HCT116 (cell line): ENCODE results near the gene COL5A1. TPM values are rescaled to one million over a fixed set of nuclear protein-coding genes. Genes with fewer than 3 reads are reported as not detected.

Experiments used
- ATAC-seq: fragments of 200-7000 bp; cut with Tn5 transposase; 2 replicates; pipeline ENCODE4 v1.9.1; 2020; ENCODE audit warnings: mild to moderate bottlenecking, moderate library complexity
- BruUV-seq: library from RNA; stranded (reverse); fragments of 400-500 nt; replicated peaks from 2 replicates; lab custom pipeline; 2021; lab: Mats Ljungman, UMichigan
- CTCF ChIA-PET: fragments of 300-600 bp; sonication (Branson Sonifier 250); formaldehyde crosslinking; loops from one replicate; lab custom pipeline; 2021; ENCODE audit warnings: antibody characterized with exemption; lab: Charles Lee
- POLR2A ChIA-PET: fragments of 300-600, 350-600 bp; sonication (Branson Sonifier 250); formaldehyde crosslinking; loops from one replicate; lab custom pipeline; 2021; ENCODE audit warnings: antibody characterized with exemption; lab: Charles Lee
- RAD21 ChIA-PET, 2 experiments: fragments of 300-600 bp; sonication (Branson Sonifier 250); formaldehyde crosslinking; loops; one replicate each; lab custom pipeline; 2023; ENCODE audit warnings: low total read pairs in 2 of 2; ENCODE audit not compliant: uncharacterized antibody in 2 of 2, unreplicated experiment in 2 of 2, low non-redundant PET in 1 of 2; lab: Charles Lee
- DNase-seq: peaks from one replicate; pipeline ENCODE4 v3.0.0-alpha.2; 2010; ENCODE audit warnings: low read depth, low spot score
- H2AFZ ChIP-seq: fragments of 200-600 bp; shearing (Covaris generic), sonication (generic); 2 replicates; pipeline ENCODE4 v1.6.1; 2017; ENCODE audit warnings: low read depth, mixed run types, mixed read lengths, antibody characterized with exemption, low read length; ENCODE audit not compliant: poor library complexity, severe bottlenecking
- H3K27ac ChIP-seq: 2 replicates; pipeline ENCODE4 v1.5.1; 2012; ENCODE audit warnings: low read depth, low read length
- H3K27me3 ChIP-seq: fragments of 200-600 bp; sonication (generic); 2 replicates; pipeline ENCODE4 v1.6.1; 2016; ENCODE audit warnings: mixed run types, low read length, mixed read lengths; ENCODE audit not compliant: insufficient read depth
- H3K36me3 ChIP-seq, 2 experiments: fragments of 200-500 bp in 1 of 2; fragments of 200-600 bp in 1 of 2; sonication (Bioruptor generic) in 1 of 2; sonication (generic) in 1 of 2; 2 replicates each; pipeline versions ENCODE4 v1.5.1 to v1.6.1; 2014 to 2016; ENCODE audit warnings: low read length in 2 of 2, inconsistent platforms in 1 of 2, mixed read lengths in 1 of 2, mixed run types in 1 of 2; ENCODE audit not compliant: insufficient read depth in 2 of 2, control insufficient read depth in 1 of 2
- H3K4me1 ChIP-seq, 2 experiments: fragments of 200-600 bp in 1 of 2; sonication (generic) in 1 of 2; 2 replicates each; pipeline versions ENCODE4 v1.5.1 to v1.6.1; 2012 to 2017; ENCODE audit warnings: low read length in 2 of 2, inconsistent platforms in 1 of 2, mild to moderate bottlenecking in 1 of 2, mixed read lengths in 1 of 2, mixed run types in 1 of 2, moderate library complexity in 1 of 2; ENCODE audit not compliant: insufficient read depth in 2 of 2, control insufficient read depth in 1 of 2
- H3K4me2 ChIP-seq: fragments of 200-600 bp; sonication (generic); 2 replicates; pipeline ENCODE4 v1.6.1; 2017; ENCODE audit warnings: mixed run types, low read length, mixed read lengths
- H3K4me3 ChIP-seq, 2 experiments: fragments of 200-600 bp in 1 of 2; sonication (generic) in 1 of 2; replicated peaks in 1 of 2; 2 replicates each; pipeline ENCODE4 v1.5.1; 2011 to 2016; ENCODE audit warnings: low read length in 2 of 2, control low read depth in 1 of 2, low read depth in 1 of 2, mild to moderate bottlenecking in 1 of 2, mixed read lengths in 1 of 2, mixed run types in 1 of 2
- H3K79me2 ChIP-seq: fragments of 200-600 bp; sonication (generic); 2 replicates; pipeline ENCODE4 v1.6.1; 2017; ENCODE audit warnings: mild to moderate bottlenecking, mixed run types, low read length, moderate library complexity, mixed read lengths; ENCODE audit not compliant: insufficient read depth
- H3K9ac ChIP-seq: fragments of 200-600 bp; sonication (generic); 2 replicates; pipeline ENCODE4 v1.6.1; 2016; ENCODE audit warnings: low read length, mixed read lengths
- H3K9me2 ChIP-seq: fragments of 200-600 bp; sonication (generic), shearing (Covaris generic); 2 replicates; pipeline ENCODE4 v1.6.1; 2017; ENCODE audit warnings: mixed run types, mild to moderate bottlenecking, moderate library complexity; ENCODE audit not compliant: insufficient read depth
- H3K9me3 ChIP-seq, 2 experiments: fragments of 200-500 bp in 1 of 2; fragments of 200-600 bp in 1 of 2; sonication (Bioruptor generic) in 1 of 2; sonication (generic) in 1 of 2; 2 replicates each; pipeline ENCODE4 v1.6.1; 2014 to 2017; ENCODE audit warnings: low read length in 2 of 2, mixed read lengths in 2 of 2, inconsistent platforms in 1 of 2, low read depth in 1 of 2, mild to moderate bottlenecking in 1 of 2, mixed run types in 1 of 2, moderate library complexity in 1 of 2; ENCODE audit not compliant: control insufficient read depth in 1 of 2, insufficient read depth in 1 of 2
- H4K20me1 ChIP-seq: fragments of 200-600 bp; sonication (generic), shearing (Covaris generic); 2 replicates; pipeline ENCODE4 v1.6.1; 2017; ENCODE audit warnings: mixed run types, mild to moderate bottlenecking, moderate library complexity; ENCODE audit not compliant: insufficient read depth
- CBX3 ChIP-seq: IDR thresholded peaks from 2 replicates; pipeline ENCODE4 v1.6.1; 2012; ENCODE audit warnings: low read depth
- EZH2 ChIP-seq: fragments of 200-600 bp; sonication (generic); IDR thresholded peaks from 2 replicates; pipeline ENCODE4 v1.6.1; 2017; ENCODE audit warnings: antibody characterized with exemption, mixed run types
- EZH2phosphoT487 ChIP-seq: fragments of 200-600 bp; IDR thresholded peaks from 2 replicates; pipeline ENCODE4 v1.6.1; 2018; ENCODE audit warnings: antibody characterized with exemption, borderline replicate concordance
- FOSL1 ChIP-seq: IDR thresholded peaks from 2 replicates; pipeline ENCODE4 v1.6.1; 2012; ENCODE audit warnings: low read depth
- MAX ChIP-seq: IDR thresholded peaks from 2 replicates; pipeline ENCODE4 v1.6.1; 2012
- POLR2AphosphoS5 ChIP-seq: IDR thresholded peaks from 2 replicates; pipeline ENCODE4 v1.6.1; 2011; ENCODE audit warnings: mild to moderate bottlenecking, low read depth, low read length, moderate library complexity
- RAD21 ChIP-seq: IDR thresholded peaks from 2 replicates; pipeline ENCODE4 v1.6.1; 2012; ENCODE audit warnings: low read depth, mild to moderate bottlenecking
- SIN3A ChIP-seq: IDR thresholded peaks from 2 replicates; pipeline ENCODE4 v1.6.1; 2012; ENCODE audit warnings: low read depth
- SRF ChIP-seq: IDR thresholded peaks from 2 replicates; pipeline ENCODE4 v1.6.1; 2012; ENCODE audit warnings: low read depth
- TCF7L2 ChIP-seq: IDR thresholded peaks from 2 replicates; pipeline ENCODE4 v1.7.0; 2011; ENCODE audit warnings: borderline replicate concordance, inconsistent platforms; ENCODE audit not compliant: insufficient read depth, insufficient read length; ENCODE audit errors: extremely low read depth
- ZFX ChIP-seq: fragments of 450-650 bp; IDR thresholded peaks from 2 replicates; pipeline ENCODE4 v1.6.1; 2017
- intact Hi-C: fragments of 100-400 bp; cut with micrococcal nuclease; formaldehyde crosslinking; loops from 2 replicates; pipeline ENCODE4 v1.10.0; 2022
- total RNA-seq: library from RNA; stranded (reverse); gene quantifications from one replicate; pipeline ENCODE4 v1.2.1, GENCODE V29; 2021; ENCODE audit not compliant: unreplicated experiment
- TF ChIP-seq, protein P1 (sequence below): IDR thresholded peaks from 2 replicates; pipeline ENCODE4 v1.6.1; 2011; ENCODE audit warnings: mild to moderate bottlenecking, low read length, moderate library complexity; ENCODE audit not compliant: insufficient replicate concordance; ENCODE audit errors: extremely low read depth

The COL5A1 gene
- total RNA-seq, 1 experiment from 2014 or later: 0.30 TPM

DNA sequence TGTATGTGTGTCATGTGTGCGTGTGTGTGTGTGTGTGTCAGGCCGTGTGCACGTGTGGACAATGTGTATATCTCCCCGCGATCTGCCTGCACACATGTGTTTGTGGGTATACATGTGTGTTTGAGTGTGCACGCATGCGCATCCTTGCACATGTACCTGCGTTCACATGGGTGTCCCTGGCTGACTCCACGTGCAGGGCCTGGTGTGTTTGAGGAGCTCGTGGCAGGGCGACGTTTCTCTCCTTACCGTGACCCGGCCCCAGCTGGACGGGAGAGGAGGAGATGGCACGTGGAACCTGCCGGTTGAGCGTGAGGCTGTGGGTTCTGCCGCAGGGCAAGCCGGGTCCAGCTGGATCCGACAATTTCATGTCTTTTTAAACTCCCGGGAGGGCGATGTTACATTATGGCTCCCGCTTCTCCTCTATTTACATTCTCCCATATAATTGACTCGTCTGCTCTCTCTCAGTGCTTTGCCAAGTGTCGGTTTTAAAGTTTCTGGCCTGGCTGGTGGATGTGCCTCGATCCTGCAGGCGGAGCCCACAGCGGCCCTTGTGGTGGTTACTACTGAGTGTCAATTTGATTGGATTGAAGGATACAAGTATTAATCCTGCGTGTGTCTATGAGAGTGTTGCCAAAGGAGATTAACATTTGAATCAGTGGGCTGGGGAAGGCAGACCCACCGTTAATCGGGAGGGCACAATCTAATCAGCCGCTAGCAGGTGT is 5.9 kb downstream of the COL5A1 start:
- no peaks in the 10 kb centered on the region for H3K79me2 ChIP-seq
- H3K4me1 ChIP-seq: peaks cover 0 to 11% of the 10 kb centered on the region in 2 experiments; a peak in 3 of 4 replicates
- H3K9me2 ChIP-seq: no peaks in the 10 kb centered on the region
- no peak for TF ChIP-seq POLR2AphosphoS5
- TF ChIP-seq EZH2phosphoT487: no peak
- TF ChIP-seq CBX3: no peak
- no peak for TF ChIP-seq SIN3A
- TF ChIP-seq RAD21: no peak
- TF ChIP-seq MAX: no peak
- TF ChIP-seq FOSL1: no peak
- no peak for TF ChIP-seq ZFX
- TF ChIP-seq TCF7L2: no peak
- TF ChIP-seq SRF: no peak
- TF ChIP-seq EZH2: no peak
- TF ChIP-seq, protein P1, sequence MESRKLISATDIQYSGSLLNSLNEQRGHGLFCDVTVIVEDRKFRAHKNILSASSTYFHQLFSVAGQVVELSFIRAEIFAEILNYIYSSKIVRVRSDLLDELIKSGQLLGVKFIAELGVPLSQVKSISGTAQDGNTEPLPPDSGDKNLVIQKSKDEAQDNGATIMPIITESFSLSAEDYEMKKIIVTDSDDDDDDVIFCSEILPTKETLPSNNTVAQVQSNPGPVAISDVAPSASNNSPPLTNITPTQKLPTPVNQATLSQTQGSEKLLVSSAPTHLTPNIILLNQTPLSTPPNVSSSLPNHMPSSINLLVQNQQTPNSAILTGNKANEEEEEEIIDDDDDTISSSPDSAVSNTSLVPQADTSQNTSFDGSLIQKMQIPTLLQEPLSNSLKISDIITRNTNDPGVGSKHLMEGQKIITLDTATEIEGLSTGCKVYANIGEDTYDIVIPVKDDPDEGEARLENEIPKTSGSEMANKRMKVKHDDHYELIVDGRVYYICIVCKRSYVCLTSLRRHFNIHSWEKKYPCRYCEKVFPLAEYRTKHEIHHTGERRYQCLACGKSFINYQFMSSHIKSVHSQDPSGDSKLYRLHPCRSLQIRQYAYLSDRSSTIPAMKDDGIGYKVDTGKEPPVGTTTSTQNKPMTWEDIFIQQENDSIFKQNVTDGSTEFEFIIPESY: no peak
- intact Hi-C loops: no loop called here
- no peak overlapping the region for H2AFZ ChIP-seq
- no peak overlapping the region for H3K4me2 ChIP-seq
- H3K36me3 ChIP-seq: no peaks in the 10 kb centered on the region
- H3K9ac ChIP-seq: no peak overlapping the region
- no peak overlapping the region for H3K27ac ChIP-seq
- POLR2A ChIA-PET: no interaction called here
- H4K20me1 ChIP-seq: no peaks in the 10 kb centered on the region
- RAD21 ChIA-PET: no interaction called here
- no peaks in the 10 kb centered on the region for H3K9me3 ChIP-seq
- no peaks in the 10 kb centered on the region; the same call in 1 of the 2 replicates for H3K27me3 ChIP-seq
- CTCF ChIA-PET: interaction anchor here (1.3 kb wide), 1 partner anchor 9 kb away, joined by 3 read pairs; no protein-coding TSS in a partner anchor
- DNase-seq: no peak
- no peak for ATAC-seq
- no peak overlapping the region for H3K4me3 ChIP-seq
- BruUV-seq: no TSS peak
